DMS153 (cell line): Measurements from ENCODE around the gene NUDCD3.
"Not testable (repeated sequence)": the region's sequence is repeated elsewhere in the genome, so short reads cannot be mapped to it uniquely, and the experiment has no call there.

ENCODE experiments used
- DNase-seq: peaks from one replicate; lab custom pipeline; 2025; lab: John Stamatoyannopoulos, UW

Gene NUDCD3

DNA sequence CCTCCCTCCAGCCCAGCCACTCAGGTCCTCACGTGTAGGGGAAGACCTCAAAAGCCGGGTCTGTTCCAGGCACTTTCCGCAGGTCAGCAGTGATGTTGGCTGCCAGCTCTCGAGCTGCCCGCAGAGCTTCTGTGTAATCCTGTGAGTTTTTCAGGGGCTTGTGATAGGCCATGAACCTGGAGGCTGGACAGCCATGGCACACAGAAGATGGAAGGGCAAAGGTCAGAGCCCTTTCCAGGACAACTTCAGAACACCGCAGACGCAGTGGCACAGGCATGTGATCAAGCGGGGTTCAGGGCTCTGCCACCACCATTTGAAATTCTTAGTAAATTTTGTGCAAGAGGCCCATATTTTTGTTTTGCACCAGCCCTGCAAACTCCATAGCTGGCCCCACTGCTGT is 26.7 kb upstream of the NUDCD3 start:
- no peak for DNase-seq

GRCh38 chr7:44515590-44516268 is 25.3 kb upstream of the NUDCD3 start:
- DNase-seq = no peak

- DNase-seq = no peak
Measured at GRCh38 chr7:44512736-44513135, 22.3 kb upstream of the NUDCD3 start.

- DNase-seq = no peak
Measured at GRCh38 chr7:44511863-44512468, 21.5 kb upstream of the NUDCD3 start.

- DNase-seq = no peak
Measured at GRCh38 chr7:44511236-44511635, 20.8 kb upstream of the NUDCD3 start.

DNA sequence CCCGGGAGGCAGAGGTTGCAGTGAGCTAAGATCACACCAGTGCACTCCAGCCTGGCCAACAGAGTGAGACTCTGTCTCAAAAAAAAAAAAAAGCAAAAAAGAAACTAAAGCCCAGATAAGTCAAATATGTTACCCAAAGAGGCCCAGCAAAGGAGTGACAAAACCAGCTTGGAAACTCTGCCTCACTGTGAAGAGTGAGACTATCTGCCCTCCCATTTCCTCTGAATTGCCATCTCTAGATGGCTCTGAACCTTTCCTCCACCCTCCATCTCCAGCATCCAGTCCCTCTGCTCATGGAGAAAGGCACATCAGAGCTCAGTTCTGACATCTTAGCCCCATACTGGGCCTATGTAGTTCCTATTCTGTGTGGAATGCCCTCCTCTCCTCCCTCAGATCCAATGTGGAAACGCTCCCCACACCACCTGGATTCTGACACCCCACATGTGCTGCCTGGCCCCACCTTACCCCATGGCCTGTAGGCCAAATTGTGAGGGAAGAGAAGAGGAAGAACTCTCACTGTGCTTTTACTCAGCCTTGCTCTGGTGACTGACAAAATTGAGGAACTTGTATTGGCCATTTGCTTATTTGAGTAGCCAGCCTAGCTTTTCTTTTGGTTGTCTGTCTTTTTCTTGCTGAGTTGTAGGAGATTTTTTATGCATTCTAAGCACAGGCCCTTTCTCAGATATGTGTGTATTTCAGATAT is 18.0 kb upstream of the NUDCD3 start:
- DNase-seq = no peak

GRCh38 chr7:44506592-44507288 is 16.3 kb upstream of the NUDCD3 start:
- not testable (repeated sequence) for DNase-seq

DNA sequence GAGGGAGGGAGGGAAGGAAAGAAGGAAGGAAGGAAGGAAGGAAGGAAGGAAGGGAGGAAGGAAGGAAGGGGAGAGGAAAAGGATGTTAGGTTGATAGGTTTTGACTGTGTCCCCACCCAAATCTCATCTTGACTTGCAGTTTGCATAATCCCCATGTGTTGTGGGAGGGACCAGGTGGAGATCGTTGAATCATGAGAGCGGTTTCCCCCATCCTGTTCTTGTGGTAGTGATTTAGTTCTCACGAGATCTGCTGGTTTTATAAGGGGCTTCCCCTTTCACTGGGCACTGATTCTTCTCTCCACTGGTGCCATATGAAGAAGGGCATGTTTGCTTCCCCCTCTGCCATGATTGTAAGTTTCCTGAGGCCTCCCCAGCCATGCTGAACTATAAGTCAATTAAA is 15.1 kb upstream of the NUDCD3 start:
- no peak for DNase-seq

DNA sequence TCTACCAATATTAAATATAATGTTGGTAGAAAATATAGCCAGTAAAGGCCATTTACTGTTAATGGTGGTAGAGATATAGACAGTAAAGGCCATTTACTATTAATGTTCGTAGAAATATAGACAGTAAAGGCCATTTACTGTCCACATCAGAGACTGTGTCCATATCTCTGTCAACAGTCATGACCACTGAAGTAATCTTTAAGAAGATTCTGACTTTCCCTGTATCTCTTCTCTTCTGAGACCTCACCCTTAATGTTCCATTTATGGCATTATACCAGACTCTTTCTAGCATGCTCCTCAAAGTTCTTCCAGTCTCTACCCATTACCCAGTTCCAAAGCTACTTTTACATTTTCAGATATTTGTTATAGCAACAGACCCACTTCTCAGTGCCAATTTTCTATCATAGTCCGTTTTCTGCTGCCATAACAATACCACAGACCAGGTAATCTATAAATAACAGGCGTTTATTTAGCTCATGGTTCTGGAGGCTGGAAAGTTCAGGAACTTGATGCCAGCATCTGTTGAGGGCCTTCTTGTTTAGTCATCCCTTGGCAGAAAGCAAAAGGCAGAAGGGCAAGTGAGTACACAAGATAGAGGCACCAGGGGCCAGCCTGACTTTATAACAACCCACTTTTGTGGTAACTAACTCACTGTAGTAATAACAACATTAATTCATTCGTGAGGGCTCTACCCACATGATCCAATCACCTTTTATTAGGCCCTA is 7.9 kb upstream of the NUDCD3 start:
- no peak for DNase-seq

DNA sequence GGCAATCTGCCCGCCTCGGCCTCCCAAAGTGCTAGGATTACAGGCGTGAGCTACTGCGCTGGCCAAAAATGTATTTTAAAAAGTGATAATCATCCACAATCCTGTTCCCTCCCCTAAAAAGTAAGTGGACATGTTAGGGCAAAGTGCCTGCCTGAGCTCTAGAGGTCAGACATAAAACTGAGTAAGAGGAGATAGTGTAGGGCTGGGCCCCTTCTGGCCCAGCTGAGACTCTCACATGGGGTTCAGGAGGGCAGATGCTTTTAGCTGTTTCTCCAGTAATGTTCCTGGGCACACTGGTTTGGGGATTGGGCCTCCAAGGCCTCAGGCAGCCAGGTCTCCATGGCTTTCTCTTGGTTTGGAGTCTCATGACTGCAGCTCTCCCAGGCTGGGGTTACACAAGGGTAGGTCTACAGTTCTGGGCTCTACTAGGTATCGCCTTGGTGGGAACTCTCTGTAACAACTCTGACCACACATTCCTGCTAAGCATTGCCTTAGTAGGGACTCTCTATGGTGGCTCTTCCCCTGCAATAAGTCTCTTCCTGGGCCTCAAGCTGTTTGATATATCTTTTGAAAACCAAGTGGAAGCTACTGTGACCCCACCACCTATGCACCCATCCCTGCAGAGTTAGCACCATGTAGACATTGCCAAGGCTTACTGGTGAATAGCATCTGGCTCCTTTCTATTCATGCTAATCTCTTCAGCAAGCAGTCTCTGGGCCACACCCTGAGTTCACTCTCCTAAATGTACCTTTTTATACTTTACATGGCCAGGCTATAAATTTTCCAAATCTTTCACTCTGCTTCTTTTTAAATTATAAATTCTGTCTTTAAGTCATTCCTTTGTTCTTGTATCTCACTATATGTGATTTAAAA is 6.9 kb upstream of the NUDCD3 start:
- DNase-seq = no peak

- DNase-seq = no peak
Measured at GRCh38 chr7:44496385-44496784, 5.9 kb upstream of the NUDCD3 start.

- DNase-seq = no peak
Measured at GRCh38 chr7:44494960-44495359, 4.5 kb upstream of the NUDCD3 start.

GRCh38 chr7:44491229-44491628 is 771 bp upstream of the NUDCD3 start:
- no peak for DNase-seq

DNA sequence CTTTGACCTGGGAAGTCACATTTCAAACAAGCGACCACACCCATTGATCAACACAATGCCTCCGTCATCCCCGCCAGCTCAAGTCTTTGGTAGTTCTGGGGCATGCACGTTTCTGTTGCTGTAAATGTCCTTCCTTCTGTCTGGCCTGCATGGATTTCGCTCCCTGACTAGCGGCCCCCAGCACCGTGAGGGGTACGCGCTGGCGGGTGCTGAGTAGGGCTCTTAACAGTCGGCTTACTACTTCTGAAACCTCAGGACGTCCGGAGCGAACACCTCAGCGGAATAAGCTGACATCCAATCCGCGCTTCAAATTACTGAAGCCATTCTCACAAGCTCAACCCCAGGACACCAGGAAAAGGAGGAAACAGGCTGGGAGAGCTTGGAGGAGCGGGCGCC is 505 bp downstream of the NUDCD3 start:
- DNase-seq = no peak

DNA sequence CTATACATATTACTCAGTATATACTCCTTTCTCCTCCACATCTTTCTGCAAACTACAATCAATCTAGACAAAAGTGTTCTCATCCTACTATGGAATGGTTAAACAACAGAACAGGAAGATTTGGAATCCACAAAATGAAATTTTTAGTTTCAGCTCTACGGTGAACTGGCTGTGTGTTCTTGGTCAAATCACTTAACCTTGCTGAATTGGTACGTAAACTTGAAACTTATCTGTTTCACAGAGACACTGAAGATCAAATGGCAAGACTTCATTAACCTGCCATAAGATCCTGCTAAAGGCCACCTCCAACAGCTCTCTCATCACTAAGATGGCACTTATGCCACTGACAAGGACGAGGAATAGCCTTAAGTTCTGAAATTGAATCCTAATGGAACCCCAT is 1.5 kb downstream of the NUDCD3 start:
- DNase-seq = no peak

DNA sequence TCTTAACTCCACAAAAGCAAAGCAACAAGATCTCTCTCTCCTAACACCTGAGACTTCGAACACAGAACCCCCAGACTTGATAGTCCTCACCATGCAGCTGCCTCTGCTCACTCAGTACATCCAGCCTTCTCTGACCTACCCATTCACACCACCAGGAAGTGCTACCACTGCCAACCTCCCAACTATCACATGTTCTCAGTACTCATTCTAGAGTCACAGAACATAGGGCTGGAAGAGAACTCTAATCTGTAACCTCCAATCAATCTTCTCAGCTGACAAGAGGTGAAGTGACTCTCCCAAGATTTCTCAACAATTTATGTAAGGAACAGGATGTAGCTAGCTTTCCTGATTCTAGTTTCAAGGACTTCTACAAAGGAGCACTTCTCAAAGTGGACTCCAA is 3.8 kb downstream of the NUDCD3 start:
- no peak for DNase-seq

- no peak for DNase-seq
Measured at GRCh38 chr7:44486001-44486400, 4.5 kb downstream of the NUDCD3 start.

DNA sequence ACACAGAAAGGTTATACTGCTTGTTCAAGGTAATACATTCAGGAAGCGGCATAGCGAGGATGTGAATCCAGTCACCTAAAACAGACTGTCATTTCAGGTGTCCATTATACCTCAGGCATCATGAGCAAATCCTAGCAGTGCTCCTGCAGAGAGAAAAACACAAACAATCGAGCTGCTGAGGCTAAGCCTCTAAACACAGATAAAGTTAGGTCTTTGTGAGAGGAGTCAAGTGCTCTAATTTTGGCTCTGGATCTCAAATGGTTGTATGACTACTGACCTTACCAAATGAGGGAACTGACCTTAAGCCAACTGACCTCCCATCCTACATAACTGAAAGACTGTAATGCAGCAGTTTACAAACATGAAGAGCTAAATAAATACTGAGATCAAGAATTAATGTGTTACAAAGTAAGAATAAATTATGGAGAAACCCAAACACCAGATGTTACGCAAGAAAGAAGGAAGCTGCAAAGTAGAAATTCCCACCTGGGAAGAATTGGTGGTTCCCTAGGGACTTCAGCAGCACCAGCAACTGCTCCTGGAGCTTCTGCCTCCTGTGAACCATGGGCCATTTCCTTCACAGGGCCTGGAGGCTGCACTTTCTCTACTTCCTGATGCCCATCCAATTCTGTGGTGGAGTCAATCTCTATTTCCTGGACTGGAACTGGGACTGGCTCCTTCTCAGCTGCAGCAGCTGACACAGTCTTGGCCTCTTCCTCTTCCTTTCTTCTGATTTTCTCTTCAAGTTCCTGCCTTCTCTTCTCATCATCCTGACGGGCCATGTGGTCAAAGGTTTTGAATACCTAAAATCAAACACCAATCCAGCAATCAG is 5.8 kb downstream of the NUDCD3 start:
- no peak for DNase-seq

GRCh38 chr7:44482502-44483485 is 7.7 kb downstream of the NUDCD3 start:
- DNase-seq = no peak
